Peyer's patch (tissue), 4 donors: ENCODE results near the gene PROSER3. TPM values are rescaled to one million over a fixed set of nuclear protein-coding genes. Genes with fewer than 3 reads are reported as not detected.

Source experiments
- DNase-seq, 3 donors: peaks; one replicate each; pipeline ENCODE4 v3.0.0-alpha.2; 2017 to 2019
- H3K27ac ChIP-seq, 4 donors: fragments of 200-600 bp; sonication (generic); one replicate each; pipeline ENCODE4 v1.5.1; 2016 to 2019
- H3K27me3 ChIP-seq, 2 donors: fragments of 200-600 bp; sonication (generic); one replicate each; pipeline ENCODE4 v1.5.1; 2019
- H3K36me3 ChIP-seq, 3 donors: fragments of 200-600 bp; sonication (generic); one replicate each; pipeline ENCODE4 v1.5.1; 2016 to 2019
- H3K4me1 ChIP-seq, 4 donors: fragments of 200-600 bp; sonication (generic); one replicate each; pipeline ENCODE4 v1.5.1; 2016 to 2019
- H3K4me3 ChIP-seq, 4 donors: fragments of 200-600 bp; sonication (generic); 1 replicate in 3 of 4; 2 replicates in 1 of 4; pipeline ENCODE4 v1.5.1; 2016 to 2019; ENCODE audit warnings: mild to moderate bottlenecking in 1 of 4
- H3K9me3 ChIP-seq, 4 donors: fragments of 200-600 bp; sonication (generic); one replicate each; pipeline ENCODE4 v1.5.1; 2016 to 2019; ENCODE audit warnings: mild to moderate bottlenecking in 1 of 4
- POLR2A ChIP-seq, 2 donors: fragments of 450-650 bp; IDR thresholded peaks; one replicate each; pipeline ENCODE4 v1.5.1; 2017; ENCODE audit warnings: antibody characterized with exemption in 2 of 2, mild to moderate bottlenecking in 2 of 2, moderate library complexity in 2 of 2
- total RNA-seq, 4 donors: library from RNA; depleted of rRNA; stranded (reverse); fragments of >200 nt; gene quantifications; one replicate each; pipeline ENCODE4 v1.1.0, GENCODE V29; 2016
- TF ChIP-seq, protein P1 (sequence below), 6 experiments: fragments of 450-650 bp in 4 of 6; fragments of 200-600 bp in 2 of 6; sonication (generic) in 1 of 6; IDR thresholded peaks; one replicate each; pipeline ENCODE4 v1.5.1; 2017 to 2019; ENCODE audit warnings: antibody characterized with exemption in 6 of 6, mild to moderate bottlenecking in 3 of 6, moderate library complexity in 1 of 6

Gene PROSER3
- total RNA-seq, 4 donors from 2014 or later, result 6.0 to 36.8 (median 27.2) TPM

DNA sequence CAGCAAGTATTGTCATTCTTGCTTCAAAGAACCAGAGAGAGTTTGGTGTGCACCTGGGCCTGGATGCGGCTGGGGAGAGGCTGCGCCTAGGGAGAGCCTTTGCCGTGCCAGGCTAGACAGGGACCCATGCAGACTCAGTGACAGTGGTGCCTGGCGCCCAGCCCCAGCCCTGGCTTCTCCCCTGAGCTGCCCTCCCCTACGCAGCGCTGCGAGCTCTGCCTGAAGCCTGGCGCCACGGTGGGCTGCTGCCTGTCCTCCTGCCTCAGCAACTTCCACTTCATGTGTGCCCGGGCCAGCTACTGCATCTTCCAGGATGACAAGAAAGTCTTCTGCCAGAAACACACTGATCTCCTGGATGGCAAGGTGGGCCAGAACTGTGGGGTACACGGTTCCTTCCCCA is 28.2 kb upstream of the PROSER3 start:
- no peaks in the 10 kb centered on the region for H3K4me1 ChIP-seq
- H3K4me3 ChIP-seq, result no peak overlapping the region
- no peak for DNase-seq
- no peaks in the 10 kb centered on the region for H3K27me3 ChIP-seq
- no peaks in the 10 kb centered on the region for H3K9me3 ChIP-seq
- peaks cover 0 to 100% (median 4%) of the 10 kb centered on the region in 3 donors for H3K36me3 ChIP-seq
- TF ChIP-seq, protein P1, sequence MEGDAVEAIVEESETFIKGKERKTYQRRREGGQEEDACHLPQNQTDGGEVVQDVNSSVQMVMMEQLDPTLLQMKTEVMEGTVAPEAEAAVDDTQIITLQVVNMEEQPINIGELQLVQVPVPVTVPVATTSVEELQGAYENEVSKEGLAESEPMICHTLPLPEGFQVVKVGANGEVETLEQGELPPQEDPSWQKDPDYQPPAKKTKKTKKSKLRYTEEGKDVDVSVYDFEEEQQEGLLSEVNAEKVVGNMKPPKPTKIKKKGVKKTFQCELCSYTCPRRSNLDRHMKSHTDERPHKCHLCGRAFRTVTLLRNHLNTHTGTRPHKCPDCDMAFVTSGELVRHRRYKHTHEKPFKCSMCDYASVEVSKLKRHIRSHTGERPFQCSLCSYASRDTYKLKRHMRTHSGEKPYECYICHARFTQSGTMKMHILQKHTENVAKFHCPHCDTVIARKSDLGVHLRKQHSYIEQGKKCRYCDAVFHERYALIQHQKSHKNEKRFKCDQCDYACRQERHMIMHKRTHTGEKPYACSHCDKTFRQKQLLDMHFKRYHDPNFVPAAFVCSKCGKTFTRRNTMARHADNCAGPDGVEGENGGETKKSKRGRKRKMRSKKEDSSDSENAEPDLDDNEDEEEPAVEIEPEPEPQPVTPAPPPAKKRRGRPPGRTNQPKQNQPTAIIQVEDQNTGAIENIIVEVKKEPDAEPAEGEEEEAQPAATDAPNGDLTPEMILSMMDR (IDR thresholded peaks at IDR 0.05), result no peak
- TF ChIP-seq POLR2A (IDR thresholded peaks at IDR 0.05), result no peak
- H3K27ac ChIP-seq, result no peak overlapping the region

DNA sequence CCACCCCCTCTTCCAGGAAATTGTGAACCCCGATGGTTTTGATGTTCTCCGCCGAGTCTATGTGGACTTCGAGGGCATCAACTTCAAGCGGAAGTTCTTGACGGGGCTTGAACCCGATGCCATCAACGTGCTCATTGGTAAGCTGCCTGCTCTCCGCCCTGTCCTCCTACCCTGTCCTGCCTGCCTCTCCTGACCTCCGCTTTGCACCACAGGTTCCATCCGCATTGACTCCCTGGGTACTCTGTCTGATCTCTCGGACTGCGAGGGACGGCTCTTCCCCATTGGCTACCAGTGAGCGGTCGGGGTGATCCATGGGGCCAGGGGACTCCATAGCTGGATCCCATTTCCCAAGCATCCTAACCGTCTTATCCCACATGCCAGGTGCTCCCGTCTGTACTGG is 27.6 kb upstream of the PROSER3 start:
- H3K9me3 ChIP-seq, result no peaks in the 10 kb centered on the region
- H3K4me3 ChIP-seq, result no peak overlapping the region
- H3K4me1 ChIP-seq, result no peaks in the 10 kb centered on the region
- H3K27me3 ChIP-seq, result no peaks in the 10 kb centered on the region
- no peak for DNase-seq
- peaks cover 0 to 100% (median 4%) of the 10 kb centered on the region in 3 donors for H3K36me3 ChIP-seq
- H3K27ac ChIP-seq, result no peak overlapping the region
- no peak for TF ChIP-seq POLR2A (IDR thresholded peaks at IDR 0.05)
- TF ChIP-seq, protein P1 (IDR thresholded peaks at IDR 0.05), result no peak

DNA sequence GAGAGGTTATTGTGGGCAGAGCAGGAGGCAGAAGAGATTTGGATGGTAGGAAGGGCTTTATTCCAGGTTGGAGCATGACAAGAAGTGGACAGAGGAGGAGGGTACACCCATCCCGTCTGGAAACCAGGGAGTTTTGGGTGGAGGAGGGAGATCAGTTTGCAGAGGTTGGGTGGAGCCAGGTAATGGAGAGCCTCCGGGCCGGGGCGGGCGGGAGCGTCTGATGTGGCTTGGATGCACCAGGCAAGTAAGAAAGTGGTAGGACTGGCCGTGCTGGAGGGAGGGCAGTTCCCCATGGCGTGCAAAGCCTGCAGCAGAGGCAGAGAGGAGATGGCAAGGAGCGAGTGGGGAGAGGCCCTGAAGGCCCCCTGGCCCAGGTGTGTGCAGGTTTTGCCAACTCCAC is 26.6 kb upstream of the PROSER3 start:
- TF ChIP-seq POLR2A (IDR thresholded peaks at IDR 0.05), result no peak
- TF ChIP-seq, protein P1 (IDR thresholded peaks at IDR 0.05), result no peak
- Histone ChIP-seq H3K36me3 (peaks cover 0 to 98% (median 0%) of the 10 kb centered on the region in 3 donors), H3K9me3 (no peaks in the 10 kb centered on the region), H3K4me3 (no peak overlapping the region), H3K27me3 (no peaks in the 10 kb centered on the region), H3K27ac (no peak overlapping the region), H3K4me1 (no peaks in the 10 kb centered on the region)
- DNase-seq, result no peak

DNA sequence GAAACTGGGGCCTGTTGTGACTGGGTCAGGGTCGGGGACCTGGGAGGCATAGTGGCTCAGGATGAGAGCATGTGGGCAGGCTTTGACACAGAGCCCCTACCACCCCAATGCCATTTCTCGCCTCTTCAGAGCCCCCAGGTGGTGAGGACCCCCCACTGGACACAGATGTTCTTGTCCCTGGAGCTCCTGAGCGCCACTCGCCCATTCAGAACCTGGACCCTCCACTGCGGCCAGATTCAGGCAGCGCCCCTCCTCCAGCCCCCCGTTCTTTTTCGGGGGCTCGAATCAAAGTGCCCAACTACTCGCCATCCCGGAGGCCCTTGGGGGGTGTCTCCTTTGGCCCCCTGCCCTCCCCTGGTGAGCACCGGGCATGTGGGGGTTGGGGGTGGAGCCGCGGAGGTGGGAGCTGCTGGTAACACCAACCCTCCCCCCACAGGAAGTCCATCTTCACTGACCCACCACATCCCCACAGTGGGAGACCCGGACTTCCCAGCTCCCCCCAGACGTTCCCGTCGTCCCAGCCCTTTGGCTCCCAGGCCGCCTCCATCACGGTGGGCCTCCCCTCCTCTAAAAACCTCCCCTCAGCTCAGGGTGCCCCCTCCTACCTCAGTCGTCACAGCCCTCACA is 26.1 kb upstream of the PROSER3 start:
- DNase-seq, result no peak
- no peaks in the 10 kb centered on the region for H3K9me3 ChIP-seq
- H3K36me3 ChIP-seq, result peaks cover 0 to 98% (median 0%) of the 10 kb centered on the region in 3 donors
- no peak overlapping the region for H3K4me3 ChIP-seq
- no peaks in the 10 kb centered on the region for H3K4me1 ChIP-seq
- no peak for TF ChIP-seq POLR2A (IDR thresholded peaks at IDR 0.05)
- TF ChIP-seq, protein P1 (IDR thresholded peaks at IDR 0.05), result no peak
- H3K27ac ChIP-seq, result no peak overlapping the region
- H3K27me3 ChIP-seq, result no peaks in the 10 kb centered on the region

DNA sequence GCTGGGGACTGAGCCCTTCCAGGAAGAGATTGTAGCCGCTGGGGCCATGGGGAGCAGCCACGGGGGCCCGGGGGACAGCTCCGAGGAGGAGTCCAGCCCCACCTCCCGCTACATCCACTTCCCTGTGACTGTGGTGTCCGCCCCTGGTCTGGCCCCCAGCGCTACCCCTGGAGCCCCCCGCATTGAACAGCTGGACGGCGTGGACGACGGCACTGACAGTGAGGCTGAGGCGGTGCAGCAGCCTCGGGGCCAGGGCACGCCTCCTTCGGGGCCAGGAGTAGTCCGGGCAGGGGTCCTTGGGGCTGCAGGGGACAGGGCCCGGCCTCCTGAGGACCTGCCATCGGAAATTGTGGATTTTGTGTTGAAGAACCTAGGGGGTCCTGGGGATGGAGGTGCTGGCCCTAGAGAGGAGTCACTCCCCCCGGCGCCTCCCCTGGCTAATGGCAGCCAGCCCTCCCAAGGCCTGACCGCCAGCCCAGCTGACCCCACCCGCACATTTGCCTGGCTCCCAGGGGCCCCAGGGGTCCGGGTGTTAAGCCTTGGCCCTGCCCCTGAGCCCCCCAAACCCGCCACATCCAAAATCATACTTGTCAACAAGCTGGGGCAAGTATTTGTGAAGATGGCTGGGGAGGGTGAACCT is 25.3 kb upstream of the PROSER3 start:
- Histone ChIP-seq H3K4me3 (no peak overlapping the region), H3K27ac (no peak overlapping the region), H3K9me3 (no peaks in the 10 kb centered on the region), H3K36me3 (peaks cover 0 to 97% (median 0%) of the 10 kb centered on the region in 3 donors), H3K4me1 (peaks cover 0 to 3% (median 0%) of the 10 kb centered on the region in 4 donors), H3K27me3 (no peaks in the 10 kb centered on the region)
- no peak for DNase-seq
- TF ChIP-seq, protein P1 (IDR thresholded peaks at IDR 0.05), result no peak
- no peak for TF ChIP-seq POLR2A (IDR thresholded peaks at IDR 0.05)
